ENCODE data around the gene TRIM42.

Gene TRIM42

DNA sequence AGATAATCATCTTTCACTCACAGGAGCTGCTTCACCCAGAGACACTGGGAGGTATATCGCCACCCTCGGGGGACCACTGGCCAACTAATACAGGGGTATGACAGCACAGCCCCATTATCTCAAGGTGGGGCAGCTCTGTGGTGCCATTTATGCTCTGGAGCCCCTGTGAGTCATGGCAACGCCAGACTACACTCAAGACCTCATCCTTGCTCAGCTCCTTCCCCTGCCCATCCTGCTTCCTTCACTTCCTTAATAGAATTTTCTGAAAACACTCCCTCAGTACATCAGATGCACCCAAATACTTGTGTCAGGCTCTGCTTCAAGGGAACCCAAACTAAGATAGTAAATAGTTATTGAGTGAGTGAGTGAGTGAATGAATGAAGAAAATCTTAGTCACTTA, 45.7 kb downstream of the TRIM42 start:
- no peaks in the 10 kb centered on the region for H3K9me3 Mint-ChIP-seq
- no peak overlapping the region for H3K4me3 Mint-ChIP-seq
- peaks cover 3% of the 10 kb centered on the region for H3K27me3 Mint-ChIP-seq (ENCODE audit: low read depth)
- H3K4me1 Mint-ChIP-seq (ENCODE audit: low read depth) = peaks cover 8% of the 10 kb centered on the region
- no peak overlapping the region for H3K27ac Mint-ChIP-seq
- no peaks in the 10 kb centered on the region for H3K36me3 Mint-ChIP-seq (ENCODE audit: low read depth)

DNA sequence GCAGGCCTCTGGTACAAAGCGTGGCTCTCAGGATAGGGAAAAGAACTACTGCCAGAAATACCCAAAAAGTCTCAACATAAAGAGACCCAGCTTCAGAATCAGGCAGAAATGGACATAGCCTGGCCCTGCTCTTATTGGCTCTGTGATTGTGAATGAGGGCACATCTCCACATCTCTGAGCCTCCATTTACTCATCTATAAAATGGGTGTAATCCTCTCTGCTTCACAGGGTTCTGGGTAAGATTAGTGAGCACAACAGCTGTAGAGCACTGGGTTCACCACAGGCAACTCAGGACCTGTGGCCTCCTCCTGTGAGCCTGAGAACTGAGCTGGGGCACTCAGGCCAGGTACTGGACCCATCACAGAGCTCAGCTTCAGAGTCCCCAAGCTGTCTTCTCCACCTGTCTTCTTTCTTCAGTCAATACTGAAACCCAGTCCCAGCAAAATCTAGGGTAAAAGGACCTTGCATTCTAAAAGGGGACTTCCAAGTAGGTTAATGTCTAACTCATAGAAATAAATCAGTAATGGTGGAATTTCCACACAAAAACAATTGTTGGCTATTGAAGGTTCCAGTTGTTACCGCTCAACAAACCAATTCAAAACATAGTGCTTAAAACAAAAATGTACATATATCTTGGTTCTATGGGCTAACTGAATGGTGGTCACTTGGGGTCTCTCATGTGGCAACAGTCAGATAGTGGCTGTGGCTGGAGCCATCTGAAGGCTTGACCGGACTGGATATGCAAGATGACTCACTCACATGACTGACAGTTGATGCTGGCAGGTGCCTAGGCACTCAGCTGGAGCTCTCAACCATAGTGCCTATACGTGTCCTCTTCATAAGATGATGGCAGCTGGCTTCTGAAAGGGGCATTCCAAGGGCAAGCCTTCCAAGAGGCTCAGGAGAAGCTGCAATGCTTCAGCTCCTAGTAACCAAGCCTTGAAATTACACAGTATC, 47.3 kb downstream of the TRIM42 start:
- no peak overlapping the region for H3K4me3 Mint-ChIP-seq
- no peaks in the 10 kb centered on the region for H3K9me3 Mint-ChIP-seq
- H3K4me1 Mint-ChIP-seq (ENCODE audit: low read depth) = peaks cover 10% of the 10 kb centered on the region
- no peaks in the 10 kb centered on the region for H3K36me3 Mint-ChIP-seq (ENCODE audit: low read depth)
- H3K27ac Mint-ChIP-seq = no peak overlapping the region
- peaks cover 8% of the 10 kb centered on the region for H3K27me3 Mint-ChIP-seq (ENCODE audit: low read depth)

DNA sequence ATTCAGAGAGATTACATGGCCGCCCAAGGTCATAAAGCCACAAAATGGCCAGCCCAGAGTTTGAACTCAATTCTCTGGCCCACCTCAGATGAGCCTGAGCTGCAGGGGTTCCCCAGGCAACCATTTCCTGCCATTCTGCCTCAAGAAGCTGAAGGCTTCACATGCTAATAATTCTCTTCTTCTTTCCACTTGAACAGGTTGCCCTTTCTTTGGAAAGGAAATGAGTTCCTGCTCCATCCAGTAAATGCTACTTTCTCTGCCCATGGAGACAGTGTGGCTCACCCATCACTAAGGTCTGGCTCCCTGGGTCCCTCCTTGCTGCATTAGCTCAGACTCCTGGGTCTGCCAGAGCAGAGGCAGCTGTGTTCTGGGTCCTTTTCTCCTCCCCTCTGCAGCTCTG, 48.2 kb downstream of the TRIM42 start:
- peaks cover 10% of the 10 kb centered on the region for H3K4me1 Mint-ChIP-seq (ENCODE audit: low read depth)
- no peaks in the 10 kb centered on the region for H3K36me3 Mint-ChIP-seq (ENCODE audit: low read depth)
- peaks cover 8% of the 10 kb centered on the region for H3K27me3 Mint-ChIP-seq (ENCODE audit: low read depth)
- H3K9me3 Mint-ChIP-seq = no peaks in the 10 kb centered on the region
- H3K27ac Mint-ChIP-seq = no peak overlapping the region
- no peak overlapping the region for H3K4me3 Mint-ChIP-seq

DNA sequence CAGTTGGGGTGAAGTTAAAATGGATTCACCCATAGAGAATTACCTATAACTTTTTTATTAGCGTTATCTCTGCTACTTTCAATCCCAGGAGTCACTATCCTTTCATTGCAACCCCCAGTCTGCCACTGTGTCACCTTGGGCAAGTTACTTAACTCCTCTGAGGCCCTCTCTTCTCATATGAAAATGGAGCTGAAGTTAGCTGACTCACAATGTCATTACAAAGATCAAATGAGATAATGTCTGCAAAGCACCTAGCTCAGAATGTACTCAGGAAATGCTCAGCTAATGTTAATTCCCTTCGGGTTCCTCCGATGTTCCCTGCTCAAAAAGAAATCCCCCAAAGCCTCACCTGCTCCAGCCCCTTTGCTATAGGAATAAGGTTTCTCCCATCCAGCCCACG, 50.0 kb downstream of the TRIM42 start:
- Mint-ChIP-seq H3K9me3 (no peaks in the 10 kb centered on the region), H3K27me3 (ENCODE audit: low read depth) (peaks cover 11% of the 10 kb centered on the region), H3K4me1 (ENCODE audit: low read depth) (peaks cover 17% of the 10 kb centered on the region), H3K4me3 (no peak overlapping the region), H3K27ac (peak overlapping the region; percentile 61), H3K36me3 (ENCODE audit: low read depth) (no peaks in the 10 kb centered on the region)

DNA sequence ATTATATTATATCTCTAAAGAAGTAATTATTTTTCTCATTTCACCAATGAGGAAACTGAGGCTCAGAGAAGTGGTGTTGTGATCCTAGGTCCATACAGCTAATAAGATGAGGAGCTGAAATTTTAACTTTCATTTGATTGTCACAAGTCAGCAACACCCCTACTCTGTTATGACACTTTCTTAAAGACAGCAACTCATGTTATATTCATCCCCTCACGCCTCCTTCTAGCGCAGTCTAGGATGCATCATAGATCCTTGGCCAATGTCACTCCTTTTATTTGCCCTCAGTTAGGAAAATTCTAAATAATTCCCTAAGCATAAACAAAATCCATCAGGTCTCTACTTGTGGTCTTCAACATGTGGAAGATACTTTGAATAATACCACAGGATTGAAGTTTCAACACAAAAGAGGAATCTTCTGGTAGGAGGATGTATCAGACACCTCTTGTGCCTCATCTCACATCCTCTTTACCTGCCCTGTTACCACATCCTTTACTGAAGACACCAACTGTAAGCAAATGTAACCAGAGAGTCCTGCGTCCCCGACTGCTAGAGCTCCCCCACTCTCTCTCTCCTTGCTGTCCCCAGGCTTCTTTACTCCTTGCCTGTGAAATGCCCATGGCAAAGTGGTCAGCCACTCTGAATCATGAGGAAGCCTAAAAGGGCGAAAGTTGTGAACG, 53.7 kb downstream of the TRIM42 start:
- Mint-ChIP-seq H3K4me1 (ENCODE audit: low read depth) (peaks cover 17% of the 10 kb centered on the region), H3K4me3 (no peak overlapping the region), H3K36me3 (ENCODE audit: low read depth) (no peaks in the 10 kb centered on the region), H3K9me3 (no peaks in the 10 kb centered on the region), H3K27me3 (ENCODE audit: low read depth) (peaks cover 21% of the 10 kb centered on the region), H3K27ac (peak overlapping the region; percentile 19)

DNA sequence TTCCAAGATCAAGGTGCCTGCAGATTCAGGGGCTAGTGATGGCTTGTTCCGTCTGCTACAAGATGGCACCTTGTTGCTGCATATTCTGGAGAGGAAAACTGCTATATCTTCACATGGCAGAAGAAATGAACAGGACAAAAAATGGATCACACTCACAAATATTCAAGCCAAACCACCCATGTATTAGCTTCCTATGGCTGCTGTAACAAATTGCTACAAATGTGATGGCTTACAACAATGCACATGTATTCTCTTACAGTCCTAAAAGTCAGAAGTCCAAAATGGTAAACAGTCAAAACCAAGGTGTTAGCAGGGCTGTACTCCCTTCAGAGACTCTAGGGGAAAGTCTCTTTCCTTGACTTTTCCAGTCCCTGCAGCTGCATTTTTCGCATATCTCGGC, 55.8 kb downstream of the TRIM42 start:
- no peak overlapping the region for H3K4me3 Mint-ChIP-seq
- H3K9me3 Mint-ChIP-seq = no peaks in the 10 kb centered on the region
- peaks cover 21% of the 10 kb centered on the region for H3K27me3 Mint-ChIP-seq (ENCODE audit: low read depth)
- H3K4me1 Mint-ChIP-seq (ENCODE audit: low read depth) = peaks cover 10% of the 10 kb centered on the region
- no peak overlapping the region for H3K27ac Mint-ChIP-seq
- H3K36me3 Mint-ChIP-seq (ENCODE audit: low read depth) = no peaks in the 10 kb centered on the region

DNA sequence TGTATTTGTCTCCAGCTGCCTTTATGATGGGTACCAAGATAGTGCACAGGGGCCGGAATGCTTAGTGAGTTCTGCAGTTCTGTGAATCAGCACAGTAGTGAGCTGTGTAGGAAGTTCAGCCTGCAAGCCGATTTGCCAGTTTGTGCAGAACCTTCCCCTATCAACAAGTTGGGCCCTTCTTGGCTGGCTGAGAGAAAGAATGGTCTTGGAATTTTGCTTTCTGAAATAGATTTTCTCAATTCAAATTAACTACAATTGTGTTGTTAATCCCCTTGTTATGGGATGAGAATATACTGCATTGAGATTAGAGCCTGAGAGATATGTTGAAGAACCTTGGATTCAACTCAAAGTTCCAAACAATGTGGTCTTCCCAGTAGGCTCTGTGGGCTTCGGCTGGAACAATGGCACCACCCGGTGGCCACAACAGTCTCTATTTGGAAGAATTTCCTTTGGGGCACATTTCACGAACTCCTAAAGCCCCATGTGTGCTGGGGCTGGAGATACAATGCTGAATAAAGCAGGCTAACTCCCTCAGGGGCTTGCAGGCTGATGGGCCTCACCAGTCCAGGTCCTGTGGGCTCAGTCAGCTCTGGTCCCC, 59.1 kb downstream of the TRIM42 start:
- Mint-ChIP-seq H3K27me3 (ENCODE audit: low read depth) (peaks cover 28% of the 10 kb centered on the region), H3K4me1 (ENCODE audit: low read depth) (peaks cover 2% of the 10 kb centered on the region), H3K4me3 (no peak overlapping the region), H3K9me3 (no peaks in the 10 kb centered on the region), H3K27ac (no peak overlapping the region), H3K36me3 (ENCODE audit: low read depth) (no peaks in the 10 kb centered on the region)

DNA sequence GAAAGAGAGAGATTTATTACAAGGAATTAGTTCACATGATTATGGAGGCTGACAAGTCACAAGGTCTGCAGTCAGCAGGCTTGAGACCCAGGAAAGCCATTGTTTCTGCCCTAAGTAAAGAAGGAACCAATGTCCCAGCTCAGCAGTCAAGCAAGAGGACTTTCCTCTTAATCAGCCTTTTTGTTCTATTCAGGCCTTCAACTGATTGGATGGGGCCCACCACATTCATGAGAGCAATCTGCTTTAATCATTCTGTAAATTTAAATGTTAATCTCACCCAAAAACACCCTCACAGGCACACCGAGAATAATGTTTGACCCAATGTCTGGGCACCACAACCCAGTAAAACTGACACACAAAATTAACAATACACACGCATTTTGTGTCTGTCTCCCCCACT, 64.3 kb downstream of the TRIM42 start:
- H3K9me3 Mint-ChIP-seq = no peaks in the 10 kb centered on the region
- no peaks in the 10 kb centered on the region for H3K36me3 Mint-ChIP-seq (ENCODE audit: low read depth)
- no peak overlapping the region for H3K4me3 Mint-ChIP-seq
- no peaks in the 10 kb centered on the region for H3K4me1 Mint-ChIP-seq (ENCODE audit: low read depth)
- H3K27me3 Mint-ChIP-seq (ENCODE audit: low read depth) = peaks cover 26% of the 10 kb centered on the region
- H3K27ac Mint-ChIP-seq = no peak overlapping the region

DNA sequence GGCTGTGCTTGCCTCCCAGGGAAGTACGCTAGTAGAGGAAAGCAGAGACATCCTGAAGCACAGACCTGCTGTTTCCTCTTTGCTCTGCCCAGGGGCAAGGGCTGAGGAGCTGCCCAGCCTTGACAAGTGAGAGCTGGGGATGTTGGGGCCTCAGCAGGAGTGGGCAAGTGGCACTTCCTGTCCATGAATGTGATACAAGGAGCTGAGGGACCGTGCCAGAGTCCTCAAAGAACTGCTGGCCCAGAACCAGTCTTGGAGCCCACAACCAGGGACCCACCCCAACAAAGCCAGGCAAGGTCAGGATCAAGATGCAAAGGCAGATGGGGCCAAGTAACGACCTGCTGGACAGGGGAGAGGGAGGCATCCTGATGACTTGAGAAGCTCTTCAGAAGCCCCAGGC, 70.3 kb downstream of the TRIM42 start:
- peaks cover 3% of the 10 kb centered on the region for H3K4me1 Mint-ChIP-seq (ENCODE audit: low read depth)

DNA sequence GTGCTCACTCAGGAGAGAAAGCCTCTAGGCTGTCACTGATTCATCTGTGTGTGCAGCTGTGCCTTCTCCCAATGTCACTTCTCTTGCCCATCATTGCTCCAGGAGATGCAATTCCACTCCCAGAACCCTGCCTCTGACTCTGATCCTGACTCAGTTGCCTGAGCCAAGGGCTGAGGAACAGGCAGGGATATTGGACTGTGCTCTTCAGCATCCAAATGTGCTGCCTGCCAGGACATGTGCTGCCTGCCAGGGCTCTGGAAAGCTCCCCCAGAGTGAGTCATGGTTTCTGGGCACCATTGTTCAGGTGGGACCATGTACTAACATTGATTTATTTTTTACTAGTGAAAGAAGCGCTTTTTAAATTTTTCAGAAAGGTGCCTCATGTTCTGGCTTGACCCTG, 71.0 kb downstream of the TRIM42 start:
- Mint-ChIP-seq H3K27me3 (ENCODE audit: low read depth) (peaks cover 30% of the 10 kb centered on the region), H3K36me3 (ENCODE audit: low read depth) (no peaks in the 10 kb centered on the region), H3K4me1 (ENCODE audit: low read depth) (peaks cover 7% of the 10 kb centered on the region), H3K4me3 (no peak overlapping the region), H3K9me3 (no peaks in the 10 kb centered on the region), H3K27ac (no peak overlapping the region)

More for the DNA sequence above, 70.3 kb downstream of the TRIM42 start:
- no peaks in the 10 kb centered on the region for H3K9me3 Mint-ChIP-seq
- no peak overlapping the region for H3K27ac Mint-ChIP-seq
- H3K27me3 Mint-ChIP-seq (ENCODE audit: low read depth) = peaks cover 27% of the 10 kb centered on the region
- no peak overlapping the region for H3K4me3 Mint-ChIP-seq
- no peaks in the 10 kb centered on the region for H3K36me3 Mint-ChIP-seq (ENCODE audit: low read depth)
